Measurements from ENCODE around the gene GULP1. TPM values are rescaled to one million over a fixed set of nuclear protein-coding genes. Genes with fewer than 3 reads are reported as not detected.

The GULP1 gene
- total RNA-seq, 2 donors from 2014 or later: 7.5 to 10.5 TPM

GRCh38 chr2:188306271-188306670, 14.6 kb downstream of the GULP1 start:
- Histone ChIP-seq H3K27ac (no peak overlapping the region), H3K4me3 (no peak overlapping the region), H3K27me3 (no peaks in the 10 kb centered on the region), H3K9me3 (no peaks in the 10 kb centered on the region), H3K36me3 (no peaks in the 10 kb centered on the region), H3K4me1 (no peaks in the 10 kb centered on the region)
- no peak for DNase-seq (ENCODE audit: low spot score)
- TF ChIP-seq, protein P1, sequence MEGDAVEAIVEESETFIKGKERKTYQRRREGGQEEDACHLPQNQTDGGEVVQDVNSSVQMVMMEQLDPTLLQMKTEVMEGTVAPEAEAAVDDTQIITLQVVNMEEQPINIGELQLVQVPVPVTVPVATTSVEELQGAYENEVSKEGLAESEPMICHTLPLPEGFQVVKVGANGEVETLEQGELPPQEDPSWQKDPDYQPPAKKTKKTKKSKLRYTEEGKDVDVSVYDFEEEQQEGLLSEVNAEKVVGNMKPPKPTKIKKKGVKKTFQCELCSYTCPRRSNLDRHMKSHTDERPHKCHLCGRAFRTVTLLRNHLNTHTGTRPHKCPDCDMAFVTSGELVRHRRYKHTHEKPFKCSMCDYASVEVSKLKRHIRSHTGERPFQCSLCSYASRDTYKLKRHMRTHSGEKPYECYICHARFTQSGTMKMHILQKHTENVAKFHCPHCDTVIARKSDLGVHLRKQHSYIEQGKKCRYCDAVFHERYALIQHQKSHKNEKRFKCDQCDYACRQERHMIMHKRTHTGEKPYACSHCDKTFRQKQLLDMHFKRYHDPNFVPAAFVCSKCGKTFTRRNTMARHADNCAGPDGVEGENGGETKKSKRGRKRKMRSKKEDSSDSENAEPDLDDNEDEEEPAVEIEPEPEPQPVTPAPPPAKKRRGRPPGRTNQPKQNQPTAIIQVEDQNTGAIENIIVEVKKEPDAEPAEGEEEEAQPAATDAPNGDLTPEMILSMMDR (IDR thresholded peaks at IDR 0.05): no peak

GRCh38 chr2:188307850-188308283, 16.2 kb downstream of the GULP1 start:
- no peak for DNase-seq (ENCODE audit: low spot score)
- H3K27me3 ChIP-seq: no peaks in the 10 kb centered on the region
- H3K27ac ChIP-seq: no peak overlapping the region
- H3K36me3 ChIP-seq: no peaks in the 10 kb centered on the region
- H3K9me3 ChIP-seq: no peaks in the 10 kb centered on the region
- TF ChIP-seq, protein P1 (IDR thresholded peaks at IDR 0.05): no peak
- no peaks in the 10 kb centered on the region for H3K4me1 ChIP-seq
- no peak overlapping the region for H3K4me3 ChIP-seq

- Histone ChIP-seq H3K27ac (no peak overlapping the region), H3K4me3 (no peak overlapping the region), H3K27me3 (no peaks in the 10 kb centered on the region), H3K4me1 (no peaks in the 10 kb centered on the region), H3K9me3 (no peaks in the 10 kb centered on the region), H3K36me3 (no peaks in the 10 kb centered on the region)
- no peak for DNase-seq (ENCODE audit: low spot score)
- TF ChIP-seq, protein P1 (IDR thresholded peaks at IDR 0.05): no peak
Observed at GRCh38 chr2:188308483-188308882, 16.8 kb downstream of the GULP1 start.

DNA sequence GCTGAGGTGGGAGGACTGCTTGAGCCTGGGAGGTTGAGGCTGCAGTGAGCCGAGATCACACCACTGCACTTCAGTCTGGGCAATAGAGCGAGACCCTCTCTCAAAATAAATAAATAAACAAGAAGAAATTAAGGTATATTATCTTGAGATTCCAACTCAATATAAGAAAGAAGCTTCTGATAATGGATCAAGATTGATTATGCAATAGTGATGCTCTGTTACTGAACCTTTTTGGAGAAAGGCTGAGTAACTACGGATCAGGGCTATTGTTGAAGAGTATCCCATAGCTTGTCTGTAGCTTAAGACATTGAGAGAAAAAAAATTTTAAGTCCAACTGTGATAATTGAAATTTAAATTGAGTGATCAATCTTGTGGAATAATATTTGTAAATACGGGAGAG, 17.7 kb downstream of the GULP1 start:
- H3K4me3 ChIP-seq: no peak overlapping the region
- no peaks in the 10 kb centered on the region for H3K27me3 ChIP-seq
- no peaks in the 10 kb centered on the region for H3K9me3 ChIP-seq
- TF ChIP-seq, protein P1 (IDR thresholded peaks at IDR 0.05): no peak
- DNase-seq (ENCODE audit: low spot score): no peak
- no peak overlapping the region for H3K27ac ChIP-seq
- H3K36me3 ChIP-seq: no peaks in the 10 kb centered on the region
- no peaks in the 10 kb centered on the region for H3K4me1 ChIP-seq

GRCh38 chr2:188314314-188315054, 22.8 kb downstream of the GULP1 start:
- no peaks in the 10 kb centered on the region for H3K27me3 ChIP-seq
- no peaks in the 10 kb centered on the region for H3K4me1 ChIP-seq
- TF ChIP-seq, protein P1 (IDR thresholded peaks at IDR 0.05): no peak
- no peaks in the 10 kb centered on the region for H3K9me3 ChIP-seq
- no peak overlapping the region for H3K4me3 ChIP-seq
- H3K27ac ChIP-seq: no peak overlapping the region
- no peak for DNase-seq (ENCODE audit: low spot score)
- no peaks in the 10 kb centered on the region for H3K36me3 ChIP-seq

GRCh38 chr2:188315750-188316149, 24.1 kb downstream of the GULP1 start:
- TF ChIP-seq, protein P1 (IDR thresholded peaks at IDR 0.05): no peak
- no peak overlapping the region for H3K27ac ChIP-seq
- no peak for DNase-seq (ENCODE audit: low spot score)
- H3K9me3 ChIP-seq: no peaks in the 10 kb centered on the region
- no peaks in the 10 kb centered on the region for H3K4me1 ChIP-seq
- H3K36me3 ChIP-seq: no peaks in the 10 kb centered on the region
- H3K4me3 ChIP-seq: no peak overlapping the region
- no peaks in the 10 kb centered on the region for H3K27me3 ChIP-seq
